Sigmoid colon (tissue), 3 donors: Measurements from ENCODE around the gene PTPRE.

Experiments used
- POLR2A ChIP-seq, 2 donors: fragments of 450-650 bp; IDR thresholded peaks; one replicate each; pipeline ENCODE4 v1.6.1; 2016; ENCODE audit warnings: antibody characterized with exemption in 2 of 2, mild to moderate bottlenecking in 2 of 2, moderate library complexity in 2 of 2
- TF ChIP-seq, protein P1 (sequence below), 4 experiments: fragments of 450-650 bp in 3 of 4; fragments of 200-600 bp in 1 of 4; IDR thresholded peaks; one replicate each; pipeline ENCODE4 v1.5.1; 2016 to 2019; ENCODE audit warnings: antibody characterized with exemption in 4 of 4, mild to moderate bottlenecking in 3 of 4, moderate library complexity in 2 of 4

DNA sequence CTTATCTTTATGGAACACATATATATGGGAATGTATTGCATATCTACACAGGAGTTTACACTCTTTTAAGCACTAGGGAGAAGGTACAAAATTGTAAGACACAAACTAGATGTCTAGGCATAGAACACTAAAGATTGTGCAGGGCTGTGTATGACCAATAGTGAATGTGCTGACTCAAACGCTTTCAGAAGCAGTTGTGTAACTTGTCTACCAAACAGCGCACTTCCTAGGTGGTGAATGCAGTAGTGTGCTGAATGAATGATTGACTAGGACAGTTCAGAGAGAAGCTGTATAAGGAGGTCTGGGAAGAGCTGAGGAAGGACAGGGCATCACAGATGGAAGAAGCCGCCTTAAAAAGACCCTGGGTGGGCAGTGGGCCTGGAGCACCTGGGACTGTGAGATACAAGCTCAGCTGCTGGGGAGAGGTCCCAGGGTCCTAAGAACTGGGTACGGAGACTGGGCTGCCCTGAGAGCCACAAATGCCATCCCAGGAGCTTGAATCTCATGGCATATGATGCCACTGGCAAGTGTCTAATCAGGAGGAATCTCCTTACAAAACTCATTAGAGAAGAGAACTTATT is 28.3 kb upstream of the PTPRE start:
- no peak for TF ChIP-seq POLR2A (IDR thresholded peaks at IDR 0.05)
- TF ChIP-seq, protein P1, sequence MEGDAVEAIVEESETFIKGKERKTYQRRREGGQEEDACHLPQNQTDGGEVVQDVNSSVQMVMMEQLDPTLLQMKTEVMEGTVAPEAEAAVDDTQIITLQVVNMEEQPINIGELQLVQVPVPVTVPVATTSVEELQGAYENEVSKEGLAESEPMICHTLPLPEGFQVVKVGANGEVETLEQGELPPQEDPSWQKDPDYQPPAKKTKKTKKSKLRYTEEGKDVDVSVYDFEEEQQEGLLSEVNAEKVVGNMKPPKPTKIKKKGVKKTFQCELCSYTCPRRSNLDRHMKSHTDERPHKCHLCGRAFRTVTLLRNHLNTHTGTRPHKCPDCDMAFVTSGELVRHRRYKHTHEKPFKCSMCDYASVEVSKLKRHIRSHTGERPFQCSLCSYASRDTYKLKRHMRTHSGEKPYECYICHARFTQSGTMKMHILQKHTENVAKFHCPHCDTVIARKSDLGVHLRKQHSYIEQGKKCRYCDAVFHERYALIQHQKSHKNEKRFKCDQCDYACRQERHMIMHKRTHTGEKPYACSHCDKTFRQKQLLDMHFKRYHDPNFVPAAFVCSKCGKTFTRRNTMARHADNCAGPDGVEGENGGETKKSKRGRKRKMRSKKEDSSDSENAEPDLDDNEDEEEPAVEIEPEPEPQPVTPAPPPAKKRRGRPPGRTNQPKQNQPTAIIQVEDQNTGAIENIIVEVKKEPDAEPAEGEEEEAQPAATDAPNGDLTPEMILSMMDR (IDR thresholded peaks at IDR 0.05), result no peak
